ENCODE measurements around the gene OTUD1.

The OTUD1 gene

GRCh38 chr10:23408330-23408976 is 30.4 kb upstream of the OTUD1 start:
- Mint-ChIP-seq H3K9me3 (no peaks in the 10 kb centered on the region), H3K4me1 (ENCODE audit: low read depth in 2 of 2) (no peaks in the 10 kb centered on the region), H3K27ac (no peak overlapping the region)

GRCh38 chr10:23412223-23412622 is 26.7 kb upstream of the OTUD1 start:
- Mint-ChIP-seq H3K27ac (no peak overlapping the region), H3K9me3 (no peaks in the 10 kb centered on the region), H3K36me3 (ENCODE audit: insufficient read depth) (no peaks in the 10 kb centered on the region), H3K4me1 (ENCODE audit: low read depth in 2 of 2) (no peaks in the 10 kb centered on the region), H3K4me3 (no peak overlapping the region), H3K27me3 (peaks cover 0 to 25% of the 10 kb centered on the region in 2 donors)
- DNase-seq (no peak), ATAC-seq (replicated peaks) (no peak)

More at GRCh38 chr10:23408330-23408976, 30.4 kb upstream of the OTUD1 start:
- DNase-seq (no peak), ATAC-seq (replicated peaks) (no peak)
- peaks cover 0 to 20% of the 10 kb centered on the region in 2 donors for H3K27me3 Mint-ChIP-seq
- H3K4me3 Mint-ChIP-seq = no peak overlapping the region
- H3K36me3 Mint-ChIP-seq (ENCODE audit: insufficient read depth) = no peaks in the 10 kb centered on the region

- ATAC-seq (replicated peaks) = peak; percentile 19
- no peak for DNase-seq
- H3K27ac Mint-ChIP-seq = no peak overlapping the region
Observed at GRCh38 chr10:23413629-23414089, 25.2 kb upstream of the OTUD1 start.

GRCh38 chr10:23414658-23415057 is 24.2 kb upstream of the OTUD1 start:
- Mint-ChIP-seq H3K4me1 (ENCODE audit: low read depth in 2 of 2) (no peaks in the 10 kb centered on the region), H3K27me3 (peaks cover 0 to 25% of the 10 kb centered on the region in 2 donors), H3K9me3 (no peaks in the 10 kb centered on the region), H3K27ac (no peak overlapping the region), H3K4me3 (no peak overlapping the region), H3K36me3 (ENCODE audit: insufficient read depth) (no peaks in the 10 kb centered on the region)
- no peak for DNase-seq
- no peak for ATAC-seq (replicated peaks)

More at GRCh38 chr10:23413629-23414089, 25.2 kb upstream of the OTUD1 start:
- no peak overlapping the region for H3K4me3 Mint-ChIP-seq
- peaks cover 0 to 25% of the 10 kb centered on the region in 2 donors for H3K27me3 Mint-ChIP-seq
- H3K9me3 Mint-ChIP-seq = no peaks in the 10 kb centered on the region
- H3K36me3 Mint-ChIP-seq (ENCODE audit: insufficient read depth) = no peaks in the 10 kb centered on the region
- no peaks in the 10 kb centered on the region for H3K4me1 Mint-ChIP-seq (ENCODE audit: low read depth in 2 of 2)

GRCh38 chr10:23417254-23417653 is 21.6 kb upstream of the OTUD1 start:
- peaks cover 0 to 24% of the 10 kb centered on the region in 2 donors for H3K27me3 Mint-ChIP-seq
- H3K4me1 Mint-ChIP-seq (ENCODE audit: low read depth in 2 of 2) = no peaks in the 10 kb centered on the region
- DNase-seq (no peak), ATAC-seq (replicated peaks) (no peak)
- no peak overlapping the region for H3K27ac Mint-ChIP-seq
- H3K36me3 Mint-ChIP-seq (ENCODE audit: insufficient read depth) = no peaks in the 10 kb centered on the region
- H3K4me3 Mint-ChIP-seq = no peak overlapping the region
- no peaks in the 10 kb centered on the region for H3K9me3 Mint-ChIP-seq

- Mint-ChIP-seq H3K27ac (no peak overlapping the region), H3K4me3 (no peak overlapping the region), H3K36me3 (ENCODE audit: insufficient read depth) (no peaks in the 10 kb centered on the region), H3K4me1 (ENCODE audit: low read depth in 2 of 2) (no peaks in the 10 kb centered on the region), H3K9me3 (no peaks in the 10 kb centered on the region), H3K27me3 (peaks cover 7 to 23% of the 10 kb centered on the region in 2 donors)
- ATAC-seq (replicated peaks) = no peak
- DNase-seq = no peak
Observed at GRCh38 chr10:23418051-23418681, 20.7 kb upstream of the OTUD1 start.

- no peak for ATAC-seq (replicated peaks)
- no peak overlapping the region for H3K27ac Mint-ChIP-seq
Observed at GRCh38 chr10:23419201-23419600, 19.7 kb upstream of the OTUD1 start.

GRCh38 chr10:23419655-23420329 is 19.1 kb upstream of the OTUD1 start:
- no peak overlapping the region for H3K4me3 Mint-ChIP-seq
- no peaks in the 10 kb centered on the region for H3K9me3 Mint-ChIP-seq
- H3K4me1 Mint-ChIP-seq (ENCODE audit: low read depth in 2 of 2) = no peaks in the 10 kb centered on the region
- H3K27ac Mint-ChIP-seq = no peak overlapping the region
- DNase-seq (no peak), ATAC-seq (replicated peaks) (no peak)
- H3K36me3 Mint-ChIP-seq (ENCODE audit: insufficient read depth) = no peaks in the 10 kb centered on the region
- peaks cover 9 to 19% of the 10 kb centered on the region in 2 donors for H3K27me3 Mint-ChIP-seq

More at GRCh38 chr10:23419201-23419600, 19.7 kb upstream of the OTUD1 start:
- Mint-ChIP-seq H3K36me3 (ENCODE audit: insufficient read depth) (no peaks in the 10 kb centered on the region), H3K27me3 (peaks cover 9 to 19% of the 10 kb centered on the region in 2 donors), H3K4me3 (no peak overlapping the region), H3K4me1 (ENCODE audit: low read depth in 2 of 2) (no peaks in the 10 kb centered on the region), H3K9me3 (no peaks in the 10 kb centered on the region)
- no peak for DNase-seq

GRCh38 chr10:23421397-23421796 is 17.5 kb upstream of the OTUD1 start:
- Mint-ChIP-seq H3K27me3 (peaks cover 9 to 20% of the 10 kb centered on the region in 2 donors), H3K9me3 (no peaks in the 10 kb centered on the region), H3K4me1 (ENCODE audit: low read depth in 2 of 2) (no peaks in the 10 kb centered on the region), H3K36me3 (ENCODE audit: insufficient read depth) (no peaks in the 10 kb centered on the region), H3K4me3 (no peak overlapping the region), H3K27ac (no peak overlapping the region)
- ATAC-seq (replicated peaks) = no peak
- no peak for DNase-seq

GRCh38 chr10:23422003-23422411 is 16.9 kb upstream of the OTUD1 start:
- DNase-seq (no peak), ATAC-seq (replicated peaks) (no peak)
- no peak overlapping the region for H3K27ac Mint-ChIP-seq
- peaks cover 9 to 26% of the 10 kb centered on the region in 2 donors for H3K27me3 Mint-ChIP-seq
- no peaks in the 10 kb centered on the region for H3K9me3 Mint-ChIP-seq
- H3K36me3 Mint-ChIP-seq (ENCODE audit: insufficient read depth) = no peaks in the 10 kb centered on the region
- H3K4me1 Mint-ChIP-seq (ENCODE audit: low read depth in 2 of 2) = no peaks in the 10 kb centered on the region
- H3K4me3 Mint-ChIP-seq = no peak overlapping the region

- Mint-ChIP-seq H3K27ac (no peak overlapping the region), H3K36me3 (ENCODE audit: insufficient read depth) (no peaks in the 10 kb centered on the region), H3K4me1 (ENCODE audit: low read depth in 2 of 2) (no peaks in the 10 kb centered on the region), H3K27me3 (peaks cover 0 to 5% of the 10 kb centered on the region in 2 donors), H3K4me3 (no peak overlapping the region), H3K9me3 (no peaks in the 10 kb centered on the region)
- ATAC-seq (replicated peaks) = no peak
- no peak for DNase-seq
Observed at GRCh38 chr10:23432166-23432565, 6.7 kb upstream of the OTUD1 start.

- ATAC-seq (replicated peaks) (no peak), DNase-seq (no peak)
- Mint-ChIP-seq H3K27ac (no peak overlapping the region), H3K9me3 (no peaks in the 10 kb centered on the region), H3K4me3 (no peak overlapping the region), H3K27me3 (peaks cover 0 to 4% of the 10 kb centered on the region in 2 donors), H3K4me1 (ENCODE audit: low read depth in 2 of 2) (no peaks in the 10 kb centered on the region), H3K36me3 (ENCODE audit: insufficient read depth) (peaks cover under 1% of the 10 kb centered on the region)
Observed at GRCh38 chr10:23432639-23433038, 6.2 kb upstream of the OTUD1 start.

GRCh38 chr10:23433701-23434100 is 5.2 kb upstream of the OTUD1 start:
- ATAC-seq (replicated peaks) (no peak), DNase-seq (no peak)
- Mint-ChIP-seq H3K36me3 (ENCODE audit: insufficient read depth) (peaks cover 7% of the 10 kb centered on the region), H3K27ac (no peak overlapping the region), H3K27me3 (no peaks in the 10 kb centered on the region), H3K4me1 (ENCODE audit: low read depth in 2 of 2) (peaks cover 5 to 8% of the 10 kb centered on the region in 2 donors), H3K4me3 (no peak overlapping the region), H3K9me3 (no peaks in the 10 kb centered on the region)

- Mint-ChIP-seq H3K27ac (peak overlapping the region in 1 of 2 donors; percentile 47), H3K27me3 (no peaks in the 10 kb centered on the region), H3K4me3 (no peak overlapping the region), H3K9me3 (no peaks in the 10 kb centered on the region), H3K36me3 (ENCODE audit: insufficient read depth) (peaks cover 9% of the 10 kb centered on the region), H3K4me1 (ENCODE audit: low read depth in 2 of 2) (peaks cover 7 to 9% of the 10 kb centered on the region in 2 donors)
- ATAC-seq (replicated peaks) (no peak), DNase-seq (no peak)
Observed at GRCh38 chr10:23435378-23435777, 3.5 kb upstream of the OTUD1 start.

Data from effector memory CD8-positive, alpha-beta T cell (primary cell).